Stimulated activated CD4-positive, alpha-beta T cell treated with anti-CD3 and anti-CD28 coated beads, Interleukin-2, amount 100 ng/mL, for 4 hours (primary cell): ENCODE data around the gene ERI3.

ENCODE experiments used
- DNase-seq: peaks from one replicate; pipeline ENCODE4 v3.0.0-alpha.2; 2020; ENCODE audit warnings: low read depth

ERI3 gene, protein sequence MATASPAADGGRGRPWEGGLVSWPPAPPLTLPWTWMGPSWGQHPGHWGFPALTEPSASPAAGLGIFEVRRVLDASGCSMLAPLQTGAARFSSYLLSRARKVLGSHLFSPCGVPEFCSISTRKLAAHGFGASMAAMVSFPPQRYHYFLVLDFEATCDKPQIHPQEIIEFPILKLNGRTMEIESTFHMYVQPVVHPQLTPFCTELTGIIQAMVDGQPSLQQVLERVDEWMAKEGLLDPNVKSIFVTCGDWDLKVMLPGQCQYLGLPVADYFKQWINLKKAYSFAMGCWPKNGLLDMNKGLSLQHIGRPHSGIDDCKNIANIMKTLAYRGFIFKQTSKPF

DNA sequence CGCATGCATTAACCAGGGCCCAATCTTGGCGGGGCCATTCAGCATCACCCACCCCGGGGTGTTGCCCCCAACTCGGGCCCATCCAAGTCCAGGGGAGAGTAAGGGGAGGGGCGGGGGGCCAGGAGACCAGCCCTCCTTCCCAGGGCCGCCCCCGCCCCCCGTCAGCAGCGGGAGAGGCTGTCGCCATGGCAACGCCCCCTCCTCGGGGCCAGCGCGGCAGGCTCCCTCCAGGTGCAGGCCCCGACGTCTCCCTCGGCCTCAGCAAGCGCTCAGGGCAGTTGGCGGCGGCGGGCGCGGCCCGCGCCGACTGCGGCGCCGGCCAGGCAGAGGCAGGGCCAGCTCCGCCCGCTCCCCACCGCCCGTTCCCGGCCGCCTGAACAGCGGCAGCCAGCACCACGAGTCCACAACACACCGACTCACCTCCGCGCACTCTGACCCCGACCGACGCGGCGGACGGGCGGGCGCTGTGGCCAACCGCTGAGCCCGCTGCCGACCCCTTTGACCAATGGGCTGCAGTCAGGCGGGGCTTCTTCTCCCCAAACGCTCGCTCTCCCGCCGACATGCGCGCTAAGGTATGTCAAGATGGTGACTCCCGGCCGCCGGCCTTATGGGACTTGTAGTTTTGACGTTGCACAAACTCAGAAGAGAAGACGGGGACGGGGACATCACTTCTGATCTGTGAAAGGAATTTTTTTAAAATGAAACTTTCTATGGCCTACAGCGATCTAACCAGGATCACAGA is at the start of gene ERI3:
Gene ERI3, minus strand, starts transcription at position 418 of the 742 bp plus-strand sequence. Its CDS starts 231 bp downstream, at position 187.
- peak; percentile 95 for DNase-seq

DNA sequence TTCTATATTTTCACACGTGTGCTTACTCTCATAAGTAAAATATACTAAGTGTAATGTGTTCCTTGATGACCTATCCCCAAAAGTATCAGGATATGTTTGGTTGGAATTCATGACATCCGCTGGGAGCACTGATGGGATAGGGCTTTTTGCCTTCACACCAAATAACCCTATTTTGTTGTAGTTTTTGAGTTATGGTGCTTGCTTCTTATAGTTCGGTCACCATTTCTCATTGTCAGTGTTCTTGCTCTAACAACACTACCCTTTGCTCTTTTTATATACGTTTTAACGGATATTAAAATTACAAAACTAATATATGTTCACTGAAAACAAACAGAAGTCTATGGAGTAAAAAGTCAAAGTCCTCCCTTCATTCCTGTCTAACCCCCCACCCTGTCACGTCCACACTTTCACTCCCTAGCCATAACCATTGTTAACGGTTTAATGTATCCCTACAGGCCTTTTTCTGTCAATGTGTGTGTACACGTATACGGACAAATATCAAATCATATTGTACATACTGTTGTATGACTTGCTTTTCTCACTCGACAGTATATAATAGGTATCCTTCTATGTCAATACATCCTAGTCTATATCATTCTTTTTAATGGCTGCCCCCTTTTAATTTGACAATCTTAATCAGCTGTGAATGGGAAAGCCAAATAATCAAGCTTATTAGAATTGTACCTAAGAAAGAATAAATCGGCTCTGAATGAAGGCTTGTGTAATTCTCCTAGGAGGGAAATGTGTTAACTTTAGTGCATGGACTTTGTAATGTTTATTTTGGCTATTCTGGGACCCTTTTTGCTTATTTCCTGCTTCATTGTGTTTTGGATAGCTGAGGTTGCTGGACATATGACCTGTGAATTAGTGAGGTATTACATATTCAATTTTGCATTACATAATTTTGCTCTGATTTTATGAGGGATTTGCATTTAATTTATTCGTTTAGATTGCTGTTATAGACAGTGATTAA is 46.5 kb upstream of the ERI3 start:
- DNase-seq, result no peak

DNA sequence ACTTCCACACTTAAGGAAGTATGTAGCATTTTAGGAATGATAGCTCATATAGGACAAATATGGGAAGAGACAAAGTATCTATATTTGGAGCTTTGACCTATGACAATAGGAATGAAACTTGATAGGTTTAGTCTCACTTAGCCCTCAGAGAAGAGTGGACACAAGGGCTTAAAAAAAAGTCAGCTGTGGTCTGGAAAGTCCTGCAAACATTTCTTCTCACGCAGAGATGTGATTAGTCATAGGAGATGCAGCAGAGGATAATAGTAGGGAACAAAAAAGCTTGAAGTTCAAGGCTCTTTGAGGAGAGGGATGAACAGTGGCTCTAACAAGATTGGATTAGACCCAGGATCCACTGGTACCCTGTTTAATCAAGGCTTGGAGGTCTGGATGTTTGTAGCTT is 35.2 kb upstream of the ERI3 start:
- DNase-seq, result no peak

DNA sequence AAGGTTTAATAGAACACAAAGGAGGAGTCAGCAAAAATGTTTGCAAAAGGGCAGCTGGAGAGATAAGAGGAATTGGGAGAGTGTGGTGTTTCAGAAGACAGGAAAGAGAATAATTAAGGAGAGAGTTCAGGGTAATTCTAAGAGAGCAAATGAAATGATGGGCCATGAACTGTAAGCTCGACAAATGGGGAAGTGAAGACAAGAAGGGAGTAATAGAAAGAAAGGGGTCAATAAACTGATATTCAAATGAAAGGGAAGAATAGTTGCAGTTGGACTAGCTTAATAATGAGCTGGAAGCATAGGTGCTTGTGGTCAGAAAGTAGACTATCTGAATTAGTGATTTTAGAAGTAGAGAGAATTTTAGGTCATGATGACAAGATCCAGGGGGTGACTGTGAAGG is 34.4 kb upstream of the ERI3 start:
- no peak for DNase-seq

DNA sequence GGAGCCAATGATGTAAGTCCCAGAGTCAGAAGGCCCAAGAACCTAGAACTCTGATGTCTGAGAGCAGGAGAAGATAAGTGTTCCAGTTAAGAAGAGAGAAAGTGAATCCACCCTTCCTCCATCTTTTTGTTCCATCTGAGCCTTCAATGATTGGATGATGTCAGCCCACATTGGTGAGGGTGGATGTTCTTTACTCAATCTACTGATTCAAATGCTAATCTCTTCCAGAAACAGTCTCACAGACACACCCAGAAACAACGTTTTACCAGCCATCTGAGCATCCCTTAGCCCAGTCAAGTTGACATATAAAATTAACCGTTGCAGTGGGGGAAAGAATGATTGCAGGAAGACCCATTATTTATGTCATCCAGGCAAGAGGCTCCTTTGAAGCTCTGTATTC is 33.5 kb upstream of the ERI3 start:
- no peak for DNase-seq

DNA sequence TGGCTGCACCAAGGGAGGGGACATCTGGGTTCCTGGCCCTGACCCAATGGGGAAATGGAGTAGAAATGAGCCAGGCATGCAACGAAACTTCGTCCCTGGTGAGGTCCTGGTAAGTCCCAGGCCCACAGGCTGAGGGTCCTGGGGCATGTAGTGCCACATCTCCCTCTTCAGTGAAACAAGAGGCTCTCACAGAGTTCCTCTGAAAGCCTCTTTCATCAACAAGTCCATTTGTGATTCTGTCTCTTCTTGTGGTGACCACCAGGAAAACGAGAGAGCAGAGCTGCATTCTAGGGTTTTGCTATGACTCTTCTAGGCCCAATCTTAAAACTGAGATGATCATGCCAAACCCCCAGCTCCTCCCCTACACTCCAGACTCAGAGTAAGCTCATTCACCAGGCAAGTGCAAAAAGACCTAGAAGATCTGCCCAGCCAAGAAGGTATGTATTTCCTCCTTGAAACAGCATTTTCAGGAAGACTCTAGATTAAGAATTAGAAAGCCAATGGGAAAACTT is 25.7 kb upstream of the ERI3 start:
- no peak for DNase-seq

DNA sequence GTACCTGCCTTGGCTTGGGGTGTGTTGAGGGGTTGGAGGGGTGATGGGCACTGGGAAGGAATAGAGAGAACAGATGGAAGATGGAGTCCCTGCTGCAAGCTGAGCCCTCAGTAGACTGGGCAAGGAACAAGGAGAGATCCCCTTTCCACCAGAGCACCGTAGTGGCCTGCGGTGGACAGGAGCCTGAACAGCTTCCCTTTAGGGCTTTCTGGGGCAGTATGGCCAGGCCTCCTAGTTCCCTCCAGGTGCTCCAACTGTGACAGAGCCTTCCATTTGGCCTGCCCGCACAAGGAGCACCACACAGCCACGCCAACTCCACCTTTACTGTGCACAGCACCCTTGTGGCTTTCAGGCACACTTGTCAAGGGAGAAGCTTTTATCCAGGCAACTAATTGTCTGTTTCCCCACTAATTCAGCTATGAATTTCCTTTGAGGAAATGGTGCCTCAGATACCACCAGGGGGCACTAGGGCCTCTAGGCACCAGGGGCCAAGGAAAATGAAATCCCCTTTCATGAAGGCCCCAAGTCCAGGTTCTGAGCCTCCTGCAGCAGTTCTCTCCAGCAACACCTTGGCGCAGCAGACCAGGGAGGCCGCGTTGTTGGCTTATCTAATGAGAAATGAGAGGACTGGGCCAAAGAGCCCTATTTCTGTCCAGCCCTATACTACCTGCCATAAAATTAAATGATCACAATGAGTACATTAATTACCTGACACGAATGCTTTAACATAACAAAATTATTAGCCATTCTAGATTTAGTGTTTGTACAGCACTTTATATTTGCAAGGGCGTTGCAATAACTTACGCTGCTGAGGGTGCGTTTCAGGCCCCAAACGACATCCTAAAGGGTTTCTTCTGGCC is 23.1 kb upstream of the ERI3 start:
- DNase-seq, result peak; percentile 24

DNA sequence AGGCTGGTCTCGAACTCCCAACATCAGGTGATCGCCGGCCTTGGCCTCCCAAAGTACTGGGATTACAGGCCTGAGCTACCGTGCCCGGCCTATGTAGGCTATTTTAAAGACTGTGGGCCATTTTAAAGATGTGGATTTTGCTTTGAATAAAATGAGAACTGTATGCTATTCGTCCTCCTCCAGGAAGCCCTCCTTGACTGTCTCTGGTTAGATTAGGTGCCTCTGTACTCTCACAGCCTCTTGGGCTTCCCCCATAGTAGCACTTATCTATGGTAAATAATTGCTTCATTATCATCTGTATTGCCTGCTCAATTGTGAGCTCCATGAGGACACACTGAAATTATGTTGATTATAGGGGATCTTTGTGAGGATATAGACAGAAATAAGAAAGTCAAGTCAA is 20.5 kb upstream of the ERI3 start:
- no peak for DNase-seq

DNA sequence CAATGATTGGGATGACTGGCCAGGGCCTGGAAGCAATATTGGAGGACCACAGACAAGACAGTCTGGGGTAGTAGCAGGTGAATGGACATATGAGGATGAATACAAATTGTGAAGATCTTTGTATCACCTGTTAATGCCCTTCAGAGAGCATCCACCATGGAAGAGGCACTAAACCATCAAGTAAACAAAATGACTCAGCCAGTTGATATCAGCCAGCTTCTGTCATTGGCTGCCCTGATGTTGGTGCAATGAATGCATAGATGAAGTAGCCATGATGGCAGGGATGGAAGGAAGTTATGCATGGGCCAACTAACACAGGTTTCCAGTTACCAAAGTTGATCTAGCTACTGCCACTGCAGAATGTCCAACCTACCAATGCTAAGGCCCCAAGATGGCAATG is 16.1 kb upstream of the ERI3 start:
- no peak for DNase-seq

DNA sequence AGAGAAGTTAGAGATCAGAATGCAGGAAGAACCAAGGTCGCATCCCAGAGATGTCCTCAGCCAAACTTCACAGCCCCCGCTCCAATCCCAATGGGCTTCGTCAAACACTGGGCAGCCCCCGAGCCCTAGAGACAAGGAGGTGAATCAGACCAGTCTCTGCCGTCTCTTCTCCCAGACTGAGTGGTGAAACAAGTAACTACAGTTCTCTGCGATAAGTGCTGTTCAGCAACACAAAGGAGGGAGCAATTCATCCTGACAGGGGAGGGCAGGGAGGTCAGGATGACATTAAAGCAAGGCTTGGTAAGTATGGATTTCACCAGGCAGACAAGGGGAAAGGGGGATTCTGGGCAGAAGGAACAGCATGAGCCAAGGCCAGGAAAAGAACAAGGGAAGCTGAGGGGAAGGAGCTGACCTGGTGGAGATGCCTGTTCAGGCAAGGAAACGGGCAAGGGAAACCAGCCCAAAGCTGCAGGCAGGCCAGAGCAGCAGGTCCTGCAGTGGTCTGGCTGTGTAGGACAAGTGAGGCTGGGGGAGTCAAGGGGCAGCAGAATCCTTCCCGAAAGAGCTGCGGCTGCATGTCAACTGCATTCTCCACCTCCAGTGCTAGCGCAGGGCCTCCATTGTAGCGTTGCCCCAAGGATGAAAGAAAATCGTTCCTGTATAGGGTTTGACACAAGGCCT is 13.6 kb upstream of the ERI3 start:
- DNase-seq, result no peak

DNA sequence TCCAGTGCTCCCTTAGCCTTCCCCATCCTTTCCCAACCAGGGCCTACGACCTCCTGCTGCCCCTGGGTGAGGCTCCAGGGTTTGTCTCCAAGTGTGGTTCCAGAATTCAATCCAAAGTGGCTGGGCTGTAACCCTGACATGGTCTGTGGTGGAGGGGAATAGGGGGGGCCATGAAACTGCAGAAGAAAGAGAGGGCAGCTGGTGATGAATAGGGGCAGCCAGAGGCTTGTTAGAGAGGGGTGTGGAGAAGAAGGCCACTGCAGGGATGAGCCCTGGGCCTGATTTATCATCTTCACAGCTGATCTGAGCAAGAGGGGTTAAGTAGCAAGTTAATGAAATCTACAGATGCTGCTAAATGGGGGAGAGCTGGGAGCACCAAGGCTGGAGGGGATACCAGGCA is 12.9 kb upstream of the ERI3 start:
- DNase-seq, result no peak

DNA sequence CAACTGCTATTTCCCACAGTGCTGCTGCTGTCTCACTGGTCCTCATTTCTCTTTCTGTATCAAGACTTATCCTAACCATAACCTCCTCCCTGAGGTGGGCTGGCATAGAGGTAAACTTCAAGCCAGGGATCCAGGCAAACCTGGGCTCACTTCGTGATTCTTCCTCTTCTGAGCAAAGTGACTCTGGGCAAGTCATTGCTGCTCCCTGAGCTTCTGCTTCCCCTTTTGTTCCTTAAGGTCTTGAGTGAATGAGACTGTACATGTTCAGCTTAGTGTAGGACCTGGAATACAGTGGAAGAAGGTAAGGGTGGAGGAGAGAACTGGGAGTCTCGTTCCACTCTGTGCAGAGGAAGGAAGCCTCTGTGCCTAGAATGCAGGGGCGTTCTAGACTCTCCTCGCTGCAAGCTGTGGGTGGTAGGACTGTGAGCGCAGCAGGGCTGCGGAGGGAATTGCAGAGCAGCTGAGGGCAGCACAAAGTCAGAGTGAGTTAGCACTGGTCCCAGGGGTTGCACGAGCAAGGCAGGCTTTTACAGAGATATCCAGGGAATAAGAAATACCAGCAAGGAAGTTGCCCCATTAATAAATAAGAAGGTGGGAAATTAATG is 11.4 kb upstream of the ERI3 start:
- no peak for DNase-seq

DNA sequence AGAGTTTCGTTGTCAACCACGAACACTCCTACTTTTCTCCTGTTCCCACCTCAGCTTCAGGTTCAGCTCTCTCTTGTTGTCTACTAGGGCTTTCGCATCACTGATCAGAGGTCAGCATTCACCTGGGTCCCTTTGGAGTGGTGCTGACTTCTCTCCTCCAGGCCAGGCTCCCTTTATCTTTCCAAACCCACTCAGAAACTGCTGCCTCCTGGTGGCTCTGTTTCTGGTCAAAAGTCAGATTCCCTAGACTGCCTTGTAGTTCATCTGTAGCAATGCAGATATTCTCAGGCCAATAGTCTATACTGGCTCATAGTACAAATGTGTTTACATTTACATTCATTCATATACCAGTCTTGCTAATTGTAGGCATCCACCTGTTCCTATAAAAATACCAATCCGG is 6.4 kb upstream of the ERI3 start:
- no peak for DNase-seq

DNA sequence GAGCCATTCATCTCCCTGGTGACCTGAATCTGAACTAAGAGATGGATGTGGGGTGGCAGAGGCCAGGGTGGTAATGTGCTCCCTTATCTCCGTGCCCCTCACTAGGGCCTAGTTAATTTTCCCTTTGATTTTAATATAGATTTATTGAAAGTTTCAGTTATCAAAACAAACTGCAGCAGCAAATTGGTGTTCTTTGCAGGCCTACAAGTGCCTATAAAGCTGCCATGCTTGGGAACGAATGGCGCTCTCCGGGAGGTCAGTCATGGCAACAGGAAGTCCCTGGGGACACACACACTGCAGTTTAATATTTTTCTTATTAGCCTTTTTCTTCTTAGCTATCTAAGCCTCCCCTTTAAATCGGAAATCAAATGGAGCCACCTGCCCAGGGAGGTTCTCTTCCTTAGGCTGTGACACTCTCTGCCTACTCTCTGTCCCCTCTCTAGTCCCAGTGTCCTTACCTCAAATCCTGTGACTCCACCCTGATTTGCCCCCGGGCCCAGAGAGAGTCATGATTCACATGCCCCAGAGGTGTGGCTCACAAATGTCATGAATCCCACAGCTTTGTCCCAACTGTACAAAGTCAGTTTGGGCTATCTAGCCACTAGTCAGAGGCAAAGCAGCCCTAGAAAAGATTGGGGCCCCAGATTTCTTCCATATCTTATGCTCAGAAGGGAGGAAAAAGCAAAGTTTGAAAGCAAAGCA is 4.3 kb upstream of the ERI3 start:
- no peak for DNase-seq

DNA sequence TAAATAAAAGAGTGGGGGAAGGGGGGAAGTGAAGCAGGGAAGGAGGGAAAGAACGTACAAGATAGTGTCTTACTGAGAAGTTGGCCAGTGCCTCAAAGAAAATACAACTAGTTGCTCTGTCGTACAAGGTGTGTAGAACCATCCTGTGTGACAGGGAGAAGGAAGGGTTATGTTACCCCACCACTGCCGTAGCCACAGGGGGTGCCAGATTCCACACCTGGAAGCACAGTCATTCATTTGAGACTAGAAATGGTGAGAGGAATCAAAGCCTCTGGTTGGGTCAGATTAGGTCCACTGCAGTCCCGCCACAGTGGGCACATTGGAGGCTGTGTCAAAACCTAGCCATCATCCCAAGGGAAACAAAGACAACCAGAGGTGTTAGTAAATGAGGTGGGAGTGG is 2.7 kb upstream of the ERI3 start:
- no peak for DNase-seq

DNA sequence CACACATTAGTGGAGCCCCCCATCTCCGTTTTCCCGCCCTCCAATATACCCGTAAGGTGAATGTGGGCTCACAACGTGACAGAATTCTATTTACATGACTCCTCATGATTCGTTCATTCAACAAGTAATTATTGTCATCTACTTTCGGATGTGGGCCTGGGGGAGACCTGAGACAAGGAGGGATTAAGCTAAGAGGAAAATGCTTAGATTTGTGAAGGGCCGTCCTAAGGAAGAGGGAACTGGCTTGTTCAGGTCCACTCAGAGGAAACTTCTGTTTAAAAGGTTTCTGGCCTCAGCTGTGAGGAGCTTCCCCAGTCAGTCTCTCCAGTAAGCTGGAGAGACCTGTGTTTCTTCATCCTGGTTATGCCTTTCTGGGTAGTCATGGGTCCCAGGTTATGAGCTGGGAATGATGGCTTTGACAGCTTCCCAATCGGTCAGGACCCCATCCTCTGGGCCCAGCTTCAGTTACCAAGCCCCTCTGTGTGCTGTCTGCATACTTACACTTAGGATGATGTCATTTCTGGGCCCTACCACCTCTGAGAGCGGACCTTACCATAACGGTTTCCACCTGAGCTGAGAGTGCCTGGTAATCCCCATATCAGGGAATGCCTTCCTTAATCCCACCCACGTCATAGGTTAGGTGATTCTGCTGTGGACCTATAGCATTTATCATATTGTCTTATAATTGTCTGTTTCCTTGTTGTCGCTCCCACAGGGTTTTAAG is 687 bp upstream of the ERI3 start:
- DNase-seq, result no peak

DNA sequence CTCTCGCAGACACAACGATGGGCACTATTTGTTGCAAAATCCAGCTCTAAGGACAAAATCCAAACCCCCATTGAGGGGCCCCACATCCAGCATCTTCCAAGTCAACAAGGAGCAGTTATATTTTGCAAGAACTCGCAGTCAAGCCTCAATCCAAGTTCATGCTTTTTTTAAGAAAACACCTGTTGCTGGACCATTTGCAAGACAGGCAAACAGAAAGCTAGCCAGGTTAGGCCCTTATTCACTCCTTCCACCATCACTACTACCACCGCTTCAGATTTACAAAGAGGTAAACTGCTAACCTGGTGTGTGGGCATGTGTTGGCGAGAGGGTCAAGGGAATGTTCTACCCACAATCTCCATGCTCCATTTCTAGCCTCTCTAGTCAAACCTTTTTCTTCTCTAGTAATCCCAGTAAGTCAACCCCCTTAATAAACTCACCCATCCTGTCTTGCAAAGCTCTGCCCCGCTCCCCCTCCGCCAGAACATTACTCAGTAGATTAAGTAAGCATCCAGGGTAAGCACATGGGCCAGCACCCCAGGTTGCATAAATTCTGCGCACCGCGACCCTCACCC is 703 bp downstream of the ERI3 start:
- DNase-seq, result no peak

DNA sequence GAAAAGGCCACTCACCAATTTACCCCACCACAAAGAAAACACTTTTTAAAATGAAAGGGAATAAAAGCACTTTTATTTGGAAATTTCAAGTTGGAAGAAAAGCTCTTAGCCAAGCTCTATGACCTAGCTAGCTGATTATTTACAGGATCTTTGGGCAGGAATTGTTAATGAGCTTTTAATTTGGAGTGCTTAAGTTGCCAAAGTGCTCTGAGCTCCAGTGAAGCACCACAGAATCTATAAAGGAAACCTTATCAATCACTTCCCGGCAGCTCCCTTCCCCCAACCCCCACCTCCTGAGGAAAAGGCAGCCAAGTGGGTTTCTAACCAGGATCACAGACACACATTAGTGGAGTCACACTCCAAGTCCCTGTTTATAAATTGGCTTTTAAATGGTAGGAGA is 1.5 kb downstream of the ERI3 start:
- no peak for DNase-seq

DNA sequence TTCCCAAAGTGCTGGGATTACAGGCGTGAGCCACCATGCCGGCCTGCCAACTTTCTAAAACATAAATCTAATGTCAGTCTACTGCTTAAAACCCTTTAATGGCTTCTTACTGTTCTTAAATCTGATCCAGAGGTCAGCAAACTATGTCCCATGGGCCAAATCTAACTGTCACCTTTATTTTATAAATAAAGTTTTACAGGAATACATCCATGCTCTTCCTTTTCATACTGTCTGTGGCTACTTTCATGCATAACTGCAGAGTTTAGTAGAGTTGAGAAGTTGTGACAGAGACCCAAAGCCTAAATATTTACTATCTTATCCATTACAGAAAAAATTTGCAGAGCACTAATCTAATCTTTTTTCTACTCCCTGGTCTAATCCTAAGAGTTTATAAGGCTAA is 3.8 kb downstream of the ERI3 start:
- no peak for DNase-seq
